ENCODE measurements around the gene PPP2R5A. TPM values are rescaled to one million over a fixed set of nuclear protein-coding genes. Genes with fewer than 3 reads are reported as not detected.

Gene PPP2R5A
- total RNA-seq, 1 donor: 29.4 TPM

GRCh38 chr1:212323066-212323465, 37.9 kb downstream of the PPP2R5A start:
- H3K4me3 ChIP-seq (ENCODE audit: low read depth, low read length): no peak overlapping the region
- DNase-seq (ENCODE audit: low read depth): no peak
- no peak for TF ChIP-seq CTCF (IDR thresholded peaks at IDR 0.05; ENCODE audit: insufficient read depth, low read depth, low read length)

- TF ChIP-seq CTCF (IDR thresholded peaks at IDR 0.05; ENCODE audit: insufficient read depth, low read depth, low read length): no peak
- no peak overlapping the region for H3K4me3 ChIP-seq (ENCODE audit: low read depth, low read length)
- no peak for DNase-seq (ENCODE audit: low read depth)
Measured at GRCh38 chr1:212326541-212326940, 41.3 kb downstream of the PPP2R5A start.

- DNase-seq (ENCODE audit: low read depth): peak; percentile 74
- no peak for TF ChIP-seq CTCF (IDR thresholded peaks at IDR 0.05; ENCODE audit: insufficient read depth, low read depth, low read length)
- no peak overlapping the region for H3K4me3 ChIP-seq (ENCODE audit: low read depth, low read length)
Measured at GRCh38 chr1:212328248-212328647, 43.0 kb downstream of the PPP2R5A start.

GRCh38 chr1:212329105-212329504, 43.9 kb downstream of the PPP2R5A start:
- DNase-seq (ENCODE audit: low read depth): no peak
- H3K4me3 ChIP-seq (ENCODE audit: low read depth, low read length): no peak overlapping the region
- TF ChIP-seq CTCF (IDR thresholded peaks at IDR 0.05; ENCODE audit: insufficient read depth, low read depth, low read length): no peak

GRCh38 chr1:212341090-212341489, 55.9 kb downstream of the PPP2R5A start:
- DNase-seq (ENCODE audit: low read depth): peak; percentile 14
- TF ChIP-seq CTCF (IDR thresholded peaks at IDR 0.05; ENCODE audit: insufficient read depth, low read depth, low read length): no peak
- no peak overlapping the region for H3K4me3 ChIP-seq (ENCODE audit: low read depth, low read length)

- no peak for TF ChIP-seq CTCF (IDR thresholded peaks at IDR 0.05; ENCODE audit: insufficient read depth, low read depth, low read length)
- no peak for DNase-seq (ENCODE audit: low read depth)
- no peak overlapping the region for H3K4me3 ChIP-seq (ENCODE audit: low read depth, low read length)
Measured at GRCh38 chr1:212344905-212345304, 59.7 kb downstream of the PPP2R5A start.

GRCh38 chr1:212346601-212347000, 61.4 kb downstream of the PPP2R5A start:
- no peak overlapping the region for H3K4me3 ChIP-seq (ENCODE audit: low read depth, low read length)
- DNase-seq (ENCODE audit: low read depth): no peak
- TF ChIP-seq CTCF (IDR thresholded peaks at IDR 0.05; ENCODE audit: insufficient read depth, low read depth, low read length): no peak

Data from fibroblast of villous mesenchyme (primary cell).